Renal pelvis (tissue), 12 donors: ENCODE measurements around the gene PDE6H. TPM values are rescaled to one million over a fixed set of nuclear protein-coding genes. Genes with fewer than 3 reads are reported as not detected.
A peak's percentile ranks its signal among the peaks of the same experiment; 100 is the strongest.

Experiments
- DNase-seq: peaks from one replicate; pipeline ENCODE4 v3.0.0-alpha.2; 2013
- long read RNA-seq, 16 experiments: transcript quantifications; one replicate each; lab custom pipeline, GENCODE V29; 2026
- polyA plus RNA-seq, 3 donors: library from polyadenylated mRNA; unstranded; fragments of 120-200 nt; gene quantifications; one replicate each; pipeline ENCODE4 v1.2.1, GENCODE V29; 2013; ENCODE audit not compliant: insufficient read length in 3 of 3

The PDE6H gene
- under 1 TPM in 1 of 3 donors, not detected in 2; 0.11 TPM for polyA plus RNA-seq
- long read RNA-seq, donor 1 = 0 reads
- long read RNA-seq, donor 2 = 0 reads
- long read RNA-seq, donor 3 = 0 reads
- long read RNA-seq, donor 4 = 0 reads
- long read RNA-seq, donor 5 = 0 reads
- long read RNA-seq, donor 6 = 0 reads
- long read RNA-seq, donor 7 = 0 reads
- long read RNA-seq, donor 8 = 0 reads
- long read RNA-seq, donor 9 = 0 reads
- long read RNA-seq, donor 10 = 0 reads
- long read RNA-seq, donor 11 = 0 reads
- long read RNA-seq, donor 12 = 0 reads
- long read RNA-seq, donor 13 = 0 reads
- long read RNA-seq, donor 14 = 0 reads
- long read RNA-seq, donor 15 = 0 reads
- long read RNA-seq, donor 16 = 0 reads

- no peak for DNase-seq
These were observed at the start of gene PDE6H for GRCh38 chr12:14972816-14973215. Gene PDE6H (plus strand): TSS chr12:14973042. CDS start chr12:14978013, 4,971 bp downstream.

- no peak for DNase-seq
These were observed 48.9 kb upstream of the PDE6H start for GRCh38 chr12:14923944-14924343.

GRCh38 chr12:14924541-14924940 lies 48.3 kb upstream of the PDE6H start:
- DNase-seq = no peak

- no peak for DNase-seq
These were observed 45.6 kb upstream of the PDE6H start for GRCh38 chr12:14927267-14927666.

GRCh38 chr12:14928931-14929330 lies 43.9 kb upstream of the PDE6H start:
- DNase-seq = peak; percentile 88

- no peak for DNase-seq
These were observed 42.5 kb upstream of the PDE6H start for GRCh38 chr12:14930299-14930698.

GRCh38 chr12:14931359-14931758 lies 41.5 kb upstream of the PDE6H start:
- no peak for DNase-seq

- DNase-seq = no peak
These were observed 40.9 kb upstream of the PDE6H start for GRCh38 chr12:14931791-14932560.

- no peak for DNase-seq
These were observed 38.3 kb upstream of the PDE6H start for GRCh38 chr12:14934511-14934910.

GRCh38 chr12:14935031-14935430 lies 37.8 kb upstream of the PDE6H start:
- peak; percentile 76 for DNase-seq

- DNase-seq = no peak
These were observed 36.5 kb upstream of the PDE6H start for GRCh38 chr12:14936224-14936861.

- no peak for DNase-seq
These were observed 35.8 kb upstream of the PDE6H start for GRCh38 chr12:14937014-14937413.

GRCh38 chr12:14937689-14938088 lies 35.2 kb upstream of the PDE6H start:
- no peak for DNase-seq

GRCh38 chr12:14938301-14938700 lies 34.5 kb upstream of the PDE6H start, which contains the start of gene ERP27:
Gene ERP27 (minus strand): TSS chr12:14938537. CDS start chr12:14938508, 29 bp downstream.
- DNase-seq = no peak

GRCh38 chr12:14941369-14941768 lies 31.5 kb upstream of the PDE6H start:
- no peak for DNase-seq

- no peak for DNase-seq
These were observed 30.5 kb upstream of the PDE6H start for GRCh38 chr12:14942196-14942931.

GRCh38 chr12:14946162-14946561 lies 26.7 kb upstream of the PDE6H start:
- DNase-seq = no peak

GRCh38 chr12:14946861-14947260 lies 26.0 kb upstream of the PDE6H start:
- DNase-seq = no peak

GRCh38 chr12:14948672-14949071 lies 24.2 kb upstream of the PDE6H start:
- DNase-seq = peak; percentile 78

- DNase-seq = no peak
These were observed 23.2 kb upstream of the PDE6H start for GRCh38 chr12:14949631-14950030.

GRCh38 chr12:14950421-14950820 lies 22.4 kb upstream of the PDE6H start:
- no peak for DNase-seq
